Prostate gland (tissue), 2 donors: ENCODE data around the gene FKBP3.
A peak's percentile ranks its signal among the peaks of the same experiment; 100 is the strongest.

Experiments
- CTCF ChIP-seq, 4 experiments: fragments of 200-600 bp in 2 of 4; fragments of 450-650 bp in 2 of 4; sonication (generic) in 2 of 4; IDR thresholded peaks; 1 replicate in 3 of 4; 2 replicates in 1 of 4; pipeline ENCODE4 v1.5.1; 2016 to 2019; ENCODE audit warnings: antibody characterized with exemption in 4 of 4, mild to moderate bottlenecking in 2 of 4, moderate library complexity in 2 of 4
- POLR2A ChIP-seq: fragments of 450-650 bp; IDR thresholded peaks from one replicate; pipeline ENCODE4 v1.6.1; 2016; ENCODE audit warnings: antibody characterized with exemption, mild to moderate bottlenecking
- POLR2AphosphoS5 ChIP-seq: sonication (generic); formaldehyde crosslinking; IDR thresholded peaks from one replicate; pipeline ENCODE4 v1.6.1; 2017; ENCODE audit warnings: antibody characterized with exemption

- TF ChIP-seq CTCF (IDR thresholded peaks at IDR 0.05) (no peak), POLR2A (no peak), POLR2AphosphoS5 (peak; percentile 22)
Measured at GRCh38 chr14:45112896-45113781, 21.1 kb downstream of the FKBP3 start.
